Measurements from ENCODE around the gene GPAT3. TPM values are rescaled to one million over a fixed set of nuclear protein-coding genes. Genes with fewer than 3 reads are reported as not detected.

The GPAT3 gene
- total and polyA plus RNA-seq, 7 donors = 4.6 to 23.1 (median 13.0) TPM

GRCh38 chr4:83613994-83614393 lies 78.1 kb downstream of the GPAT3 start:
- WGBS, 2 donors = 94 to 96% methylated on average over 4 of the region's 4 CpGs
- no peaks in the 10 kb centered on the region for H3K27me3 ChIP-seq
- H3K4me3 ChIP-seq = no peak overlapping the region
- H3K4me1 ChIP-seq = peaks cover 0 to 18% (median 13%) of the 10 kb centered on the region in 4 donors
- no peaks in the 10 kb centered on the region for H3K36me3 ChIP-seq
- H3K9me3 ChIP-seq = peaks cover 0 to 13% (median 9%) of the 10 kb centered on the region in 4 donors
- intact Hi-C loops (cut with DNase I) = no loop called here
- no peak for TF ChIP-seq POLR2AphosphoS5 (IDR thresholded peaks at IDR 0.05)
- TF ChIP-seq EP300 (IDR thresholded peaks at IDR 0.05) = no peak
- no peak for TF ChIP-seq CTCF (IDR thresholded peaks at IDR 0.05)
- no peak for TF ChIP-seq POLR2A (IDR thresholded peaks at IDR 0.05)
- H3K27ac ChIP-seq = no peak overlapping the region
- no peak for DNase-seq

- TF ChIP-seq POLR2AphosphoS5 (IDR thresholded peaks at IDR 0.05) = no peak
- no peak for TF ChIP-seq POLR2A (IDR thresholded peaks at IDR 0.05)
- TF ChIP-seq EP300 (IDR thresholded peaks at IDR 0.05) = no peak
- TF ChIP-seq CTCF (IDR thresholded peaks at IDR 0.05) = no peak
- Histone ChIP-seq H3K4me3 (no peak overlapping the region), H3K27me3 (no peaks in the 10 kb centered on the region), H3K27ac (no peak overlapping the region), H3K36me3 (no peaks in the 10 kb centered on the region), H3K9me3 (peaks cover 0 to 13% (median 9%) of the 10 kb centered on the region in 4 donors), H3K4me1 (peaks cover 0 to 27% (median 25%) of the 10 kb centered on the region in 4 donors)
- DNase-seq = no peak
- 44 to 93% methylated on average over 1 of the region's 1 CpG for WGBS, 2 donors
- intact Hi-C loops (cut with DNase I) = no loop called here
Observed at GRCh38 chr4:83616252-83616651, 80.3 kb downstream of the GPAT3 start.

- TF ChIP-seq POLR2A (IDR thresholded peaks at IDR 0.05) (no peak), EP300 (IDR thresholded peaks at IDR 0.05) (no peak), POLR2AphosphoS5 (IDR thresholded peaks at IDR 0.05) (no peak), CTCF (IDR thresholded peaks at IDR 0.05) (no peak)
- WGBS, 2 donors = 65 to 71% methylated on average over 6 of the region's 6 CpGs
- no peaks in the 10 kb centered on the region for H3K27me3 ChIP-seq
- no peak for DNase-seq
- H3K36me3 ChIP-seq = no peaks in the 10 kb centered on the region
- H3K4me3 ChIP-seq = no peak overlapping the region
- peaks cover 0 to 27% (median 26%) of the 10 kb centered on the region in 4 donors for H3K4me1 ChIP-seq
- intact Hi-C loops (cut with DNase I) = no loop called here
- peaks cover 0 to 17% (median 11%) of the 10 kb centered on the region in 4 donors for H3K9me3 ChIP-seq
- peak overlapping the region; percentile 26 to 65 (median 62) for H3K27ac ChIP-seq
Observed at GRCh38 chr4:83617371-83618035, 81.6 kb downstream of the GPAT3 start.

GRCh38 chr4:83618431-83618830 lies 82.5 kb downstream of the GPAT3 start:
- Histone ChIP-seq H3K9me3 (peaks cover 0 to 21% (median 6%) of the 10 kb centered on the region in 4 donors), H3K27me3 (no peaks in the 10 kb centered on the region), H3K36me3 (no peaks in the 10 kb centered on the region), H3K4me3 (no peak overlapping the region), H3K4me1 (peaks cover 0 to 27% (median 26%) of the 10 kb centered on the region in 4 donors), H3K27ac (peak overlapping the region; percentile 22 to 69 (median 64))
- intact Hi-C loops (cut with DNase I) = no loop called here
- 9 to 16% methylated on average over 4 of the region's 4 CpGs for WGBS, 2 donors
- no peak for TF ChIP-seq CTCF (IDR thresholded peaks at IDR 0.05)
- TF ChIP-seq POLR2AphosphoS5 (IDR thresholded peaks at IDR 0.05) = peak in 3 of 4 donors; percentile 18 to 42 (median 21)
- DNase-seq = no peak
